Measurements from ENCODE around the gene SYNDIG1.

SYNDIG1 gene

GRCh38 chr20:24469116-24469893 lies at the start of gene SYNDIG1:
Gene SYNDIG1 (plus strand): TSS chr20:24469629. CDS start chr20:24543098, 73,469 bp downstream.
- Histone ChIP-seq H3K27me3 (ENCODE audit: low read depth) (peaks cover 4% of the 10 kb centered on the region; the same call in 1 of the 2 replicates), H3K4me3 (no peak within 1 kb of the TSS)
- in situ Hi-C loops (cut with MboI; ENCODE audit: low sequenced_read_pairs) = no loop called here

GRCh38 chr20:24419786-24420185 lies 49.6 kb upstream of the SYNDIG1 start:
- no peak overlapping the region for H3K4me3 ChIP-seq
- H3K36me3 ChIP-seq (replicated peaks) = no peaks in the 10 kb centered on the region
- H3K27me3 ChIP-seq (ENCODE audit: low read depth) = no peaks in the 10 kb centered on the region
- H3K9me3 ChIP-seq = no peaks in the 10 kb centered on the region
- no peaks in the 10 kb centered on the region for H3K4me1 ChIP-seq
- DNase-seq (ENCODE audit: low spot score in 2 of 2) = no peak
- in situ Hi-C loops (cut with MboI; ENCODE audit: low sequenced_read_pairs) = no loop called here

More at GRCh38 chr20:24469116-24469893, at the start of gene SYNDIG1:
- H3K4me1 ChIP-seq = no peaks in the 10 kb centered on the region
- no peak for DNase-seq (ENCODE audit: low spot score in 2 of 2)
- H3K36me3 ChIP-seq (replicated peaks) = no peaks in the 10 kb centered on the region
- H3K9me3 ChIP-seq = no peaks in the 10 kb centered on the region

GRCh38 chr20:24420567-24420966 lies 48.9 kb upstream of the SYNDIG1 start:
- no peaks in the 10 kb centered on the region for H3K36me3 ChIP-seq (replicated peaks)
- H3K27me3 ChIP-seq (ENCODE audit: low read depth) = no peaks in the 10 kb centered on the region
- no peaks in the 10 kb centered on the region for H3K4me1 ChIP-seq
- DNase-seq (ENCODE audit: low spot score in 2 of 2) = no peak
- no peak overlapping the region for H3K4me3 ChIP-seq
- in situ Hi-C loops (cut with MboI; ENCODE audit: low sequenced_read_pairs) = no loop called here
- H3K9me3 ChIP-seq = no peaks in the 10 kb centered on the region

GRCh38 chr20:24421071-24421470 lies 48.4 kb upstream of the SYNDIG1 start:
- H3K36me3 ChIP-seq (replicated peaks) = no peaks in the 10 kb centered on the region
- no peak for DNase-seq (ENCODE audit: low spot score in 2 of 2)
- H3K27me3 ChIP-seq (ENCODE audit: low read depth) = no peaks in the 10 kb centered on the region
- in situ Hi-C loops (cut with MboI; ENCODE audit: low sequenced_read_pairs) = no loop called here
- H3K4me3 ChIP-seq = no peak overlapping the region
- H3K4me1 ChIP-seq = no peaks in the 10 kb centered on the region
- no peaks in the 10 kb centered on the region for H3K9me3 ChIP-seq

GRCh38 chr20:24422091-24422760 lies 47.2 kb upstream of the SYNDIG1 start:
- Histone ChIP-seq H3K4me3 (no peak overlapping the region), H3K27me3 (ENCODE audit: low read depth) (no peaks in the 10 kb centered on the region), H3K9me3 (no peaks in the 10 kb centered on the region), H3K4me1 (no peaks in the 10 kb centered on the region), H3K36me3 (replicated peaks) (no peaks in the 10 kb centered on the region)
- no peak for DNase-seq (ENCODE audit: low spot score in 2 of 2)
- in situ Hi-C loops (cut with MboI; ENCODE audit: low sequenced_read_pairs) = no loop called here

GRCh38 chr20:24423390-24424313 lies 45.8 kb upstream of the SYNDIG1 start:
- Histone ChIP-seq H3K27me3 (ENCODE audit: low read depth) (no peaks in the 10 kb centered on the region), H3K36me3 (replicated peaks) (no peaks in the 10 kb centered on the region), H3K9me3 (no peaks in the 10 kb centered on the region), H3K4me3 (no peak overlapping the region), H3K4me1 (no peaks in the 10 kb centered on the region)
- DNase-seq (ENCODE audit: low spot score in 2 of 2) = no peak
- in situ Hi-C loops (cut with MboI; ENCODE audit: low sequenced_read_pairs) = no loop called here

GRCh38 chr20:24425523-24426135 lies 43.8 kb upstream of the SYNDIG1 start:
- Histone ChIP-seq H3K9me3 (no peaks in the 10 kb centered on the region), H3K4me3 (no peak overlapping the region), H3K36me3 (replicated peaks) (no peaks in the 10 kb centered on the region), H3K27me3 (ENCODE audit: low read depth) (no peaks in the 10 kb centered on the region), H3K4me1 (no peaks in the 10 kb centered on the region)
- in situ Hi-C loops (cut with MboI; ENCODE audit: low sequenced_read_pairs) = no loop called here
- no peak for DNase-seq (ENCODE audit: low spot score in 2 of 2)

- no peak for DNase-seq (ENCODE audit: low spot score in 2 of 2)
- in situ Hi-C loops (cut with MboI; ENCODE audit: low sequenced_read_pairs) = no loop called here
- no peaks in the 10 kb centered on the region for H3K36me3 ChIP-seq (replicated peaks)
- H3K4me3 ChIP-seq = no peak overlapping the region
- H3K9me3 ChIP-seq = no peaks in the 10 kb centered on the region
- no peaks in the 10 kb centered on the region for H3K27me3 ChIP-seq (ENCODE audit: low read depth)
- no peaks in the 10 kb centered on the region for H3K4me1 ChIP-seq
These were observed 38.0 kb upstream of the SYNDIG1 start for GRCh38 chr20:24431279-24432045.

GRCh38 chr20:24432046-24432442 lies 37.4 kb upstream of the SYNDIG1 start:
- Histone ChIP-seq H3K4me1 (no peaks in the 10 kb centered on the region), H3K27me3 (ENCODE audit: low read depth) (no peaks in the 10 kb centered on the region), H3K4me3 (no peak overlapping the region), H3K36me3 (replicated peaks) (no peaks in the 10 kb centered on the region), H3K9me3 (no peaks in the 10 kb centered on the region)
- in situ Hi-C loops (cut with MboI; ENCODE audit: low sequenced_read_pairs) = no loop called here
- no peak for DNase-seq (ENCODE audit: low spot score in 2 of 2)

GRCh38 chr20:24436160-24436559 lies 33.3 kb upstream of the SYNDIG1 start:
- Histone ChIP-seq H3K27me3 (ENCODE audit: low read depth) (no peaks in the 10 kb centered on the region), H3K36me3 (replicated peaks) (no peaks in the 10 kb centered on the region), H3K9me3 (no peaks in the 10 kb centered on the region), H3K4me1 (no peaks in the 10 kb centered on the region), H3K4me3 (no peak overlapping the region)
- DNase-seq (ENCODE audit: low spot score in 2 of 2) = no peak
- in situ Hi-C loops (cut with MboI; ENCODE audit: low sequenced_read_pairs) = no loop called here

- H3K4me3 ChIP-seq = no peak overlapping the region
- DNase-seq (ENCODE audit: low spot score in 2 of 2) = no peak
- no peaks in the 10 kb centered on the region for H3K4me1 ChIP-seq
- H3K27me3 ChIP-seq (ENCODE audit: low read depth) = no peaks in the 10 kb centered on the region
- no peaks in the 10 kb centered on the region for H3K9me3 ChIP-seq
- in situ Hi-C loops (cut with MboI; ENCODE audit: low sequenced_read_pairs) = no loop called here
- no peaks in the 10 kb centered on the region for H3K36me3 ChIP-seq (replicated peaks)
These were observed 32.0 kb upstream of the SYNDIG1 start for GRCh38 chr20:24437196-24438082.

GRCh38 chr20:24438331-24438730 lies 31.1 kb upstream of the SYNDIG1 start:
- Histone ChIP-seq H3K4me1 (no peaks in the 10 kb centered on the region), H3K36me3 (replicated peaks) (no peaks in the 10 kb centered on the region), H3K9me3 (no peaks in the 10 kb centered on the region), H3K27me3 (ENCODE audit: low read depth) (no peaks in the 10 kb centered on the region), H3K4me3 (no peak overlapping the region)
- no peak for DNase-seq (ENCODE audit: low spot score in 2 of 2)
- in situ Hi-C loops (cut with MboI; ENCODE audit: low sequenced_read_pairs) = no loop called here
